Cardiac muscle cell (in vitro differentiated cells and primary cell): ENCODE results near the gene PTPRD. TPM values are rescaled to one million over a fixed set of nuclear protein-coding genes. Genes with fewer than 3 reads are reported as not detected.

ENCODE experiments used
- DNase-seq, 2 donors: peaks; one replicate each; pipeline versions ENCODE4 v3.0.0 to v3.0.0-alpha.2; 2010 to 2017; ENCODE audit warnings: low read depth in 1 of 2, low spot score in 1 of 2
- H3K27ac ChIP-seq: fragments of 200-600 bp; sonication (generic); 2 replicates; pipeline ENCODE4 v1.5.1; 2016
- H3K27me3 ChIP-seq: fragments of 200-600 bp; sonication (generic); 2 replicates; pipeline ENCODE4 v1.6.0; 2016; ENCODE audit warnings: control low read depth
- H3K36me3 ChIP-seq: fragments of 200-600 bp; sonication (generic); 2 replicates; pipeline ENCODE4 v1.5.1; 2016; ENCODE audit warnings: control low read depth
- H3K4me1 ChIP-seq: fragments of 200-600 bp; sonication (generic); 2 replicates; pipeline ENCODE4 v1.8.1; 2017; ENCODE audit warnings: low read depth, mild to moderate bottlenecking, mixed run types
- H3K4me3 ChIP-seq: fragments of 200-600 bp; sonication (generic); 2 replicates; pipeline ENCODE4 v1.5.1; 2016; ENCODE audit warnings: mild to moderate bottlenecking
- H3K9me3 ChIP-seq: fragments of 200-600 bp; sonication (generic); 2 replicates; pipeline ENCODE4 v1.5.1; 2017; ENCODE audit warnings: low read depth, mild to moderate bottlenecking, control low read depth
- CTCF ChIP-seq: IDR thresholded peaks from 2 replicates; pipeline ENCODE4 v1.5.1; 2012; ENCODE audit warnings: low read depth, mild to moderate bottlenecking, low read length
- polyA plus RNA-seq: library from polyadenylated mRNA; unstranded; fragments of >200 nt; fragmentation: Nextera tagmentation; extraction: Ambion mirVana; gene quantifications from 2 replicates; pipeline ENCODE4 v1.2.1, GENCODE V29; 2016
- total RNA-seq: library from RNA; depleted of rRNA; stranded (reverse); fragments of >200 nt; gene quantifications from 2 replicates; pipeline ENCODE4 v1.2.3, GENCODE V29; 2016

The PTPRD gene
- total and polyA plus RNA-seq, 2 experiments from 2014 or later = 37.0 to 287 TPM

- Histone ChIP-seq H3K4me3 (no peak overlapping the region), H3K4me1 (no peaks in the 10 kb centered on the region), H3K9me3 (no peaks in the 10 kb centered on the region), H3K27ac (no peak overlapping the region), H3K36me3 (no peaks in the 10 kb centered on the region), H3K27me3 (no peaks in the 10 kb centered on the region)
- DNase-seq = no peak
- TF ChIP-seq CTCF = no peak
Observed at GRCh38 chr9:9284201-9284600, 1328.6 kb downstream of the PTPRD start.

- DNase-seq = no peak
- Histone ChIP-seq H3K4me1 (no peaks in the 10 kb centered on the region), H3K27me3 (no peaks in the 10 kb centered on the region), H3K4me3 (no peak overlapping the region), H3K9me3 (no peaks in the 10 kb centered on the region), H3K27ac (no peak overlapping the region), H3K36me3 (no peaks in the 10 kb centered on the region)
- TF ChIP-seq CTCF = no peak
Observed at GRCh38 chr9:9283159-9283986, 1329.4 kb downstream of the PTPRD start.

DNA sequence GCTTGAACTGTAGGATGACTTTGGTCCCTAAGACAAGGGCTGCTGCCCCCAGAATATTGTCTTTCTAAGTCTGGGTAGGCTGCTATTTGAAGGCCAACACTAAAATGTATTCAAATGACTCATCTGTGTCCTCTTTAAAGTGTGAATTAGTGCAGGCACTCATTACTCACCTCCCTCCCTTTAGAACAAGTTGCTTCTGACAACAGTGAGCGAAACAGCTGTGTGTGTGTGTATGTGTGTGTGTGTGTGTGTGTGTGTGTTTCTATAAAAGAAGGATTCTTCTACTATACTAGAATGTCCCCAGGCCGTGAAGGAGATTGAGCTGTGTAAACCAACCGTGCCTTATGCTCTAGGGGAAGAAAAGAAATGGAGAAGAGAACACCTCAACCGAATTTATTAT lies 1337.2 kb downstream of the PTPRD start:
- H3K27ac ChIP-seq = no peak overlapping the region
- H3K27me3 ChIP-seq = no peaks in the 10 kb centered on the region
- H3K9me3 ChIP-seq = no peaks in the 10 kb centered on the region
- H3K4me3 ChIP-seq = no peak overlapping the region
- DNase-seq = no peak
- no peak for TF ChIP-seq CTCF
- H3K4me1 ChIP-seq = peaks cover 5% of the 10 kb centered on the region
- H3K36me3 ChIP-seq = no peaks in the 10 kb centered on the region

DNA sequence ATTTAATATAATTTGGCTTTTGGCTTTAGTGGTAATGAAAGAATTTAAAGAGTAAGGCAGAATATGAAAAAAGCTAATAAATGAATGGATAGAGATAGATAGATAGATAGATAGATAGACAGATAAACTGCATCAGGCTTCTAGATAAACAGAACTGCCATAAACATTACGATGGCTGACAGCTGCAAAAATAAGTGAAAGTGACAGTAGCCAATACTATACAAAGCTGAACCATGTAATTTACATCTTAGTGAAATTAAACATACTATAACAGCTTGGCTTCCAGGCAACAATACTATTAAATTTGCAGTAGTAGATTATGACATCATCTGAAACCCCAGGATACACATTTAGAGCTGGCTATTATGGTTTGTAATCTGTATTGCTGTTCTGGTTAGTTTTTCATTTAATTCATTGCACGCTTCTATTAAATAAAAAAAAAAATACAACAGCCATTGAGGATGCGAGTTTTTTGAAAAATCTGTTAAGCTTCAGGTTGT lies 1354.8 kb downstream of the PTPRD start:
- no peak overlapping the region for H3K27ac ChIP-seq
- no peaks in the 10 kb centered on the region for H3K36me3 ChIP-seq
- H3K9me3 ChIP-seq = no peaks in the 10 kb centered on the region
- no peaks in the 10 kb centered on the region for H3K27me3 ChIP-seq
- no peaks in the 10 kb centered on the region for H3K4me1 ChIP-seq
- no peak for TF ChIP-seq CTCF
- no peak for DNase-seq
- H3K4me3 ChIP-seq = no peak overlapping the region

- no peaks in the 10 kb centered on the region for H3K4me1 ChIP-seq
- no peaks in the 10 kb centered on the region for H3K36me3 ChIP-seq
- no peak overlapping the region for H3K4me3 ChIP-seq
- no peak for DNase-seq
- no peaks in the 10 kb centered on the region for H3K9me3 ChIP-seq
- no peak for TF ChIP-seq CTCF
- H3K27me3 ChIP-seq = no peaks in the 10 kb centered on the region
- H3K27ac ChIP-seq = no peak overlapping the region
Observed at GRCh38 chr9:9246726-9247125, 1366.1 kb downstream of the PTPRD start.
